IPS DF 6.9 (cell line): Measurements from ENCODE around the gene METRNL.

Source experiments
- DNase-seq: peaks from one replicate; pipeline ENCODE4 v3.0.0-alpha.2; 2013; ENCODE audit warnings: low read depth, low spot score
- H3K27ac ChIP-seq: one replicate; pipeline ENCODE4 v1.5.1; 2013; ENCODE audit warnings: low read length, control low read depth
- H3K27me3 ChIP-seq: 2 replicates; pipeline ENCODE4 v1.6.1; 2013; ENCODE audit warnings: mild to moderate bottlenecking, low read length; ENCODE audit not compliant: control insufficient read depth, insufficient read depth
- H3K36me3 ChIP-seq: 2 replicates; pipeline ENCODE4 v1.6.1; 2013; ENCODE audit warnings: low read length; ENCODE audit not compliant: control insufficient read depth, insufficient read depth
- H3K4me1 ChIP-seq: 2 replicates; pipeline ENCODE4 v1.6.1; 2013; ENCODE audit warnings: low read length; ENCODE audit not compliant: control insufficient read depth, insufficient read depth
- H3K4me3 ChIP-seq: 2 replicates; pipeline ENCODE4 v1.5.1; 2013; ENCODE audit warnings: mild to moderate bottlenecking, low read length
- H3K9me3 ChIP-seq: 2 replicates; pipeline ENCODE4 v1.6.1; 2013; ENCODE audit warnings: low read length, inconsistent platforms; ENCODE audit not compliant: control insufficient read depth, insufficient read depth
- WGBS: extraction: QIAGEN DNeasy Blood & Tissue Kit; methylation state at CpG from one replicate; pipeline ENCODE4 v1.1.7; 2013; ENCODE audit warnings: mixed read lengths, missing lambda C conversion rate; ENCODE audit not compliant: insufficient read length, insufficient coverage; 5-methylcytosine and 5-hydroxymethylcytosine counted together

Gene METRNL

DNA sequence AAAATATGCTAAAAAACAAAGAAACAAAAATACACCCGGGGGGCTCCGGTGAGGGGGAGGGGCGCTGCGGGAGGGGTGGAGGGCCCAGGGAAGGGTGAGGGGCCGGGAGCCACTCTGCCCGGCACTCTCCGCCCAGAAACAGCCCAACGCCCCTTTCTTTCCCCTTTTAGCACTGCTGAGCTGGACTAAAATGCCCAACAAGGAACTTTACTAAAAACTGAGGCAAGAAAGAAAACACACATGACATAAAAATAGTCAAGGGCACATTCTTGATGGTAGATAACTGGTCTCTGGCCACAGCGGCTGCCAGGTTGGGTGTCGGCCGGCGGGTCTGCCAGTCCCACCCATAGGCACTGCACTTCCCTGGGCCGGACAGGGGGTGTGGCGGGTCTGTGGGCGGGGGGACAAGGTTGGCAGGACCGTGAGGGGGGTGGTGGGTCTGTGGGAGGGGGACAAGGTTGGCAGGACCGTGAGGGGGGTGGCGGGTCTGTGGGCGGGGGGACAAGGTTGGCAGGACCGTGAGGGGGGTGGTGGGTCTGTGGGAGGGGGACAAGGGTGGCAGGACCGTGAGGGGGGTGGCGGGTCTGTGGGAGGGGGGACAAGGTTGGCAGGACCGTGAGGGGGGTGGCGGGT, 20.9 kb downstream of the METRNL start:
- H3K4me1 ChIP-seq, result peaks cover 8% of the 10 kb centered on the region
- no CpG with 5 or more reads among the region's 24 CpGs for WGBS
- no peak overlapping the region for H3K4me3 ChIP-seq
- no peak overlapping the region for H3K27ac ChIP-seq
- H3K36me3 ChIP-seq, result peaks cover 9% of the 10 kb centered on the region; the same call in 1 of the 2 replicates
- H3K9me3 ChIP-seq, result no peaks in the 10 kb centered on the region
- DNase-seq, result no peak
- H3K27me3 ChIP-seq, result no peaks in the 10 kb centered on the region

DNA sequence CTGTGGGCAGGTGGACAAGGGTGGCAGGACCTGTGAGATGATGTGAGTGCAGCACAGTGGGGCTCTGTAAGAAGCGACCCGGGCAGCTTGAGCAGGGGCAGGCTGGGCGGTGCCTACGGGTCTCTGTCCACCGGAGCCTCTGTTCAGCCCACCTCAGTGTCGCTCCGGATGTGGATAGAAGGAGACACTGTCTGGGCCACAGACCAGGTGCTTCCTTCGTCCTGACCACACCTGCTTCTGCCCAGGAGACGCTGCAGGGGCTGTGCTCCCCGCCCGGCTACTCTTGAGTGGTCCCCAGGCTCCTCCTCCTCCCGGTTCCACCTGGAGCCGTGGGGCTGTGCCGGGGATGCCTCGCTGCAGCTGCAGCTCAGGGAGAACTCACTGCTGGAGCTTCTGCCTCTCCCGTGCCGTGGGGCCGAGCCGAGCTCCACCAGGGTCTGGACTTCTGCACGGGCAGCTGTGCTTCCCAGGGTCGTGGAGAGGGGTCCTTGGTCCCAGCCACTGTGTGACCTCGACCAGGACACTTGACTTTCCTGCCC, 21.5 kb downstream of the METRNL start:
- Histone ChIP-seq H3K4me3 (no peak overlapping the region), H3K9me3 (no peaks in the 10 kb centered on the region), H3K27me3 (no peaks in the 10 kb centered on the region), H3K27ac (no peak overlapping the region), H3K36me3 (peaks cover 6% of the 10 kb centered on the region; the same call in 1 of the 2 replicates), H3K4me1 (peaks cover 8% of the 10 kb centered on the region)
- DNase-seq, result no peak
- no CpG with 5 or more reads among the region's 22 CpGs for WGBS

GRCh38 chr17:83101805-83102480, 22.5 kb downstream of the METRNL start:
- Histone ChIP-seq H3K4me1 (peaks cover 8% of the 10 kb centered on the region), H3K36me3 (no peaks in the 10 kb centered on the region), H3K9me3 (no peaks in the 10 kb centered on the region), H3K27me3 (no peaks in the 10 kb centered on the region), H3K27ac (no peak overlapping the region), H3K4me3 (no peak overlapping the region)
- no peak for DNase-seq
- no CpG with 5 or more reads among the region's 22 CpGs for WGBS

GRCh38 chr17:83103200-83103942, 24.0 kb downstream of the METRNL start:
- DNase-seq, result no peak
- Histone ChIP-seq H3K9me3 (no peaks in the 10 kb centered on the region), H3K27ac (no peak overlapping the region), H3K36me3 (no peaks in the 10 kb centered on the region), H3K4me3 (no peak overlapping the region), H3K4me1 (peaks cover 8% of the 10 kb centered on the region), H3K27me3 (no peaks in the 10 kb centered on the region)
- no CpG with 5 or more reads among the region's 60 CpGs for WGBS

- H3K27me3 ChIP-seq, result no peaks in the 10 kb centered on the region
- DNase-seq, result no peak
- no peaks in the 10 kb centered on the region for H3K36me3 ChIP-seq
- H3K27ac ChIP-seq, result no peak overlapping the region
- H3K9me3 ChIP-seq, result no peaks in the 10 kb centered on the region
- H3K4me1 ChIP-seq, result peaks cover 5% of the 10 kb centered on the region
- no peak overlapping the region for H3K4me3 ChIP-seq
- no CpG with 5 or more reads among the region's 10 CpGs for WGBS
Observed at GRCh38 chr17:83103943-83104311, 24.5 kb downstream of the METRNL start.

DNA sequence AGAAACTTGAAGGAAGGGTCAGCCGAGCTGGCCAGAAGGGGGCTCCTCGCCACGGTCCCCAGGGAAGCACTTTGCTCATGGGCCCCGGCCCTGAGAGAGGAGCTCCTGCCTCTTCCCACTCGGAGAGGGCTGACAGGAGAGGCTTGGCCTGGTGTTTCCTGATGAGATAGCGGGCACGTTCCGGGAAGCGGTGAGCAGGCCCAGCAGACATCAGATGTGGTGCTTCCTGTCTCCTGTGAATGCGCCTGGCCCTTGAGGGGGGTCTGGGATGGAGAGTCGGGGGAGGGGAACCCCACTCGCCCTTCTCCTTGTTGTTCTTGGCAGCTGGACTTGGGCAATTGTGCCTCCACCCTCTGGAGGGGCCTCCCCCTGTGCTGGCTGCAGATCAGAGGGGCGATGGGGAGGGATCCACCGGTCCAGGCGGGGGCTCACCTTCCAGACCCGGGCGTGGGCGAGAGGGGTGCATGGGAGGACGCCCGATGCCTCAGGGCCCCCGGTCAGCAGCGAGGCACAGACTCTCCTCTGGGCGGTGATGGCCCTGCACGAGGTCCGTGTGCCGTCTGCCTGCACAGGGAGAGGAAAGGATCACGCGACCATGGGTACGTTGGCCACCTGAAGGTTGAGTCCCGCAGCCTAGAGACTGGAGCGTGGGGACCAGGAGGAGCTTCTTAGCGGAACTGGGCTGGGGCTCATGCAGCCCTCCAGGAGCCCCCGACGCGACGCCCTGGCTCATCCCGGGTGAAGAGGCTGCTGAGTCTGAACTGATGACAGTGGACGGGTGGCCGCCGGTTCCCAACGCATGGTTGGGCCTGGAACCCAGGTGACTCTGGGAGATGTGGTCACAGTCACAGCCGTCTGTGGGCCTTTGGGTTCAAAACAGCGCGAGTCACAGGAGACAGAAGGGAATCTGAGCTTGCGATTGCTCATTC, 25.4 kb downstream of the METRNL start:
- no peaks in the 10 kb centered on the region for H3K27me3 ChIP-seq
- H3K36me3 ChIP-seq, result no peaks in the 10 kb centered on the region
- DNase-seq, result no peak
- no peak overlapping the region for H3K27ac ChIP-seq
- WGBS, result no CpG with 5 or more reads among the region's 45 CpGs
- H3K4me3 ChIP-seq, result no peak overlapping the region
- H3K4me1 ChIP-seq, result no peaks in the 10 kb centered on the region
- no peaks in the 10 kb centered on the region for H3K9me3 ChIP-seq

GRCh38 chr17:83105512-83105911, 26.1 kb downstream of the METRNL start:
- H3K36me3 ChIP-seq, result no peaks in the 10 kb centered on the region
- no CpG with 5 or more reads among the region's 10 CpGs for WGBS
- H3K27ac ChIP-seq, result no peak overlapping the region
- H3K4me3 ChIP-seq, result no peak overlapping the region
- H3K4me1 ChIP-seq, result peaks cover 1% of the 10 kb centered on the region; the same call in 1 of the 2 replicates
- DNase-seq, result no peak
- H3K27me3 ChIP-seq, result no peaks in the 10 kb centered on the region
- no peaks in the 10 kb centered on the region for H3K9me3 ChIP-seq

- Histone ChIP-seq H3K27me3 (no peaks in the 10 kb centered on the region), H3K4me1 (peaks cover 1% of the 10 kb centered on the region; the same call in 1 of the 2 replicates), H3K4me3 (no peak overlapping the region), H3K27ac (no peak overlapping the region), H3K36me3 (no peaks in the 10 kb centered on the region), H3K9me3 (no peaks in the 10 kb centered on the region)
- DNase-seq, result no peak
- no CpG with 5 or more reads among the region's 22 CpGs for WGBS
Observed at GRCh38 chr17:83106056-83106588, 26.7 kb downstream of the METRNL start.

- no peaks in the 10 kb centered on the region for H3K27me3 ChIP-seq
Observed at GRCh38 chr17:83106913-83107655, 27.7 kb downstream of the METRNL start.

More at GRCh38 chr17:83106913-83107655, 27.7 kb downstream of the METRNL start:
- no peak overlapping the region for H3K4me3 ChIP-seq
- WGBS, result no CpG with 5 or more reads among the region's 17 CpGs
- H3K9me3 ChIP-seq, result no peaks in the 10 kb centered on the region
- H3K27ac ChIP-seq, result no peak overlapping the region
- H3K36me3 ChIP-seq, result no peaks in the 10 kb centered on the region
- peaks cover 1% of the 10 kb centered on the region; the same call in 1 of the 2 replicates for H3K4me1 ChIP-seq
- no peak for DNase-seq
